SK-N-SH (cell line): ENCODE data around the gene COL8A2. TPM values are rescaled to one million over a fixed set of nuclear protein-coding genes. Genes with fewer than 3 reads are reported as not detected.

Experiments
- CTCF ChIA-PET: fragments of 300-600, 350-600 bp; formaldehyde crosslinking; extraction: SDS; loops from one replicate; lab custom pipeline; 2021; lab: Yijun Ruan, JAX
- POLR2A ChIA-PET: fragments of 350-600 bp; sonication (Branson Sonifier 250); formaldehyde crosslinking; extraction: SDS; loops from one replicate; lab custom pipeline; 2020; ENCODE audit warnings: antibody characterized with exemption, inconsistent platforms; lab: Yijun Ruan, JAX
- DNase-seq: peaks from one replicate; pipeline ENCODE4 v3.0.0; 2012
- H2AFZ ChIP-seq: fragments of 200-600 bp; sonication (generic); 2 replicates; pipeline ENCODE4 v1.8.1; 2016; ENCODE audit warnings: antibody characterized with exemption, mild to moderate bottlenecking, low read depth
- H3F3A ChIP-seq: fragments of 200-600 bp; sonication (generic); replicated peaks from 2 replicates; pipeline ENCODE3; 2016; ENCODE audit warnings: antibody characterized with exemption, mild to moderate bottlenecking; ENCODE audit not compliant: insufficient read depth
- H3K27ac ChIP-seq, 2 experiments: fragments of 200-500 bp in 1 of 2; fragments of 200-600 bp in 1 of 2; sonication (Bioruptor generic) in 1 of 2; sonication (generic), shearing (Covaris generic) in 1 of 2; 2 replicates each; pipeline versions ENCODE4 v1.5.1 to v1.6.1; 2014 to 2016; ENCODE audit warnings: low read depth in 2 of 2, inconsistent platforms in 1 of 2, low read length in 1 of 2, mild to moderate bottlenecking in 1 of 2, mixed read lengths in 1 of 2
- H3K27me3 ChIP-seq: fragments of 200-600 bp; sonication (generic), shearing (Covaris generic); 2 replicates; pipeline ENCODE4 v1.6.1; 2016; ENCODE audit warnings: mixed run types; ENCODE audit not compliant: insufficient read depth
- H3K36me3 ChIP-seq, 2 experiments: fragments of 200-500 bp in 1 of 2; fragments of 200-600 bp in 1 of 2; sonication (Bioruptor generic) in 1 of 2; sonication (generic) in 1 of 2; replicated peaks in 1 of 2; 2 replicates each; pipeline versions ENCODE3 to v1.5.1; 2014 to 2016; ENCODE audit warnings: low read length in 1 of 2, mild to moderate bottlenecking in 1 of 2; ENCODE audit not compliant: insufficient read depth in 2 of 2, control insufficient read depth in 1 of 2
- H3K4me1 ChIP-seq, 2 experiments: fragments of 200-500 bp in 1 of 2; fragments of 200-600 bp in 1 of 2; sonication (Bioruptor generic) in 1 of 2; sonication (generic), shearing (Covaris generic) in 1 of 2; 2 replicates each; pipeline versions ENCODE4 v1.5.1 to v1.6.1; 2014 to 2016; ENCODE audit warnings: low read depth in 1 of 2, low read length in 1 of 2, mixed run types in 1 of 2; ENCODE audit not compliant: insufficient read depth in 2 of 2, control insufficient read depth in 1 of 2
- H3K4me2 ChIP-seq: fragments of 200-600 bp; sonication (generic), shearing (Covaris generic); 2 replicates; pipeline ENCODE4 v1.6.1; 2017; ENCODE audit warnings: mixed run types
- H3K4me3 ChIP-seq, 2 experiments: fragments of 200-500 bp in 1 of 2; fragments of 200-600 bp in 1 of 2; sonication (Bioruptor generic) in 1 of 2; sonication (generic), shearing (Covaris generic) in 1 of 2; 2 replicates each; pipeline versions ENCODE4 v1.5.1 to v1.8.1; 2014 to 2016; ENCODE audit warnings: low read depth in 2 of 2, inconsistent platforms in 1 of 2, low read length in 1 of 2, mild to moderate bottlenecking in 1 of 2, mixed read lengths in 1 of 2, moderate library complexity in 1 of 2
- H3K79me2 ChIP-seq: fragments of 200-600 bp; sonication (generic); 2 replicates; pipeline ENCODE4 v1.8.1; 2017; ENCODE audit warnings: mild to moderate bottlenecking; ENCODE audit not compliant: insufficient read depth
- H3K9ac ChIP-seq: fragments of 200-600 bp; sonication (generic); 2 replicates; pipeline ENCODE4 v1.6.1; 2017; ENCODE audit warnings: mixed run types
- H3K9me2 ChIP-seq: fragments of 200-600 bp; sonication (generic); 2 replicates; pipeline ENCODE4 v1.6.1; 2017; ENCODE audit warnings: mixed run types
- H3K9me3 ChIP-seq: fragments of 200-600 bp; sonication (generic); 2 replicates; pipeline ENCODE4 v1.6.1; 2017; ENCODE audit warnings: mixed run types, mild to moderate bottlenecking, moderate library complexity
- H4K20me1 ChIP-seq: fragments of 200-600 bp; sonication (generic); 2 replicates; pipeline ENCODE4 v1.6.1; 2017; ENCODE audit warnings: mild to moderate bottlenecking, mixed run types; ENCODE audit not compliant: insufficient read depth
- CHD2 ChIP-seq: fragments of 150-350 bp; IDR thresholded peaks from 2 replicates; pipeline ENCODE4 v1.6.1; 2018; ENCODE audit warnings: low read length; ENCODE audit not compliant: partially characterized antibody
- FOSL2 ChIP-seq: IDR thresholded peaks from 2 replicates; pipeline ENCODE4 v1.4.0; 2012; ENCODE audit warnings: low read depth, mild to moderate bottlenecking, moderate library complexity, borderline replicate concordance
- FOXJ3 ChIP-seq: sonication (generic); formaldehyde crosslinking; IDR thresholded peaks from 2 replicates; pipeline ENCODE4 v1.5.1; 2020; ENCODE audit warnings: mild to moderate bottlenecking, missing genetic modification reagents
- FOXM1 ChIP-seq: IDR thresholded peaks from 2 replicates; pipeline ENCODE4 v1.4.0; 2012; ENCODE audit warnings: low read depth, mild to moderate bottlenecking
- GATA2 ChIP-seq: sonication (generic); formaldehyde crosslinking; IDR thresholded peaks from 2 replicates; pipeline ENCODE4 v1.5.0; 2020; ENCODE audit warnings: mild to moderate bottlenecking, missing genetic modification reagents
- JUND ChIP-seq: IDR thresholded peaks from 2 replicates; pipeline ENCODE4 v1.4.0; 2012
- MEF2A ChIP-seq: IDR thresholded peaks from 2 replicates; pipeline ENCODE4 v1.4.0; 2012; ENCODE audit warnings: low read depth, borderline replicate concordance
- MXI1 ChIP-seq: IDR thresholded peaks from 2 replicates; pipeline ENCODE4 v1.6.1; 2012; ENCODE audit warnings: mild to moderate bottlenecking, low read depth, low read length, improper control_type of control experiment
- NRF1 ChIP-seq: IDR thresholded peaks from 2 replicates; pipeline ENCODE4 v1.6.1; 2012; ENCODE audit warnings: low read depth, mild to moderate bottlenecking, low read length
- POLR2AphosphoS5 ChIP-seq: IDR thresholded peaks from 2 replicates; pipeline ENCODE4 v1.6.1; 2012; ENCODE audit warnings: low read depth, low read length
- RXRA ChIP-seq: IDR thresholded peaks from 2 replicates; pipeline ENCODE4 v1.4.0; 2012; ENCODE audit warnings: low read depth, mild to moderate bottlenecking, borderline replicate concordance
- SIN3A ChIP-seq: IDR thresholded peaks from 2 replicates; pipeline ENCODE4 v1.6.1; 2012; ENCODE audit warnings: low read depth, mild to moderate bottlenecking, low read length, moderate library complexity, borderline replicate concordance
- TAF1 ChIP-seq: IDR thresholded peaks from 2 replicates; pipeline ENCODE4 v1.6.1; 2012; ENCODE audit warnings: low read depth, mild to moderate bottlenecking, low read length, moderate library complexity, borderline replicate concordance
- TCF12 ChIP-seq: IDR thresholded peaks from 2 replicates; pipeline ENCODE4 v1.4.0; 2012
- TEAD4 ChIP-seq: IDR thresholded peaks from 2 replicates; pipeline ENCODE4 v1.4.0; 2012; ENCODE audit warnings: mild to moderate bottlenecking, borderline replicate concordance; ENCODE audit not compliant: insufficient read depth
- WGBS: methylation state at CpG from one replicate; pipeline ENCODE4 v1.1.6; 2017; ENCODE audit warnings: low lambda C conversion rate; 5-methylcytosine and 5-hydroxymethylcytosine counted together
- polyA plus RNA-seq, 3 experiments: library from polyadenylated mRNA; depleted of rRNA; stranded (reverse); fragments of >200 nt; gene quantifications; 2 replicates each; pipeline ENCODE4 v1.2.3, GENCODE V29; 2012
- TF ChIP-seq, protein P1 (sequence below): fragments of 200-600 bp; sonication (generic); IDR thresholded peaks from 2 replicates; pipeline ENCODE4 v1.6.1; 2017; ENCODE audit warnings: antibody characterized with exemption, mild to moderate bottlenecking, moderate library complexity
- TF ChIP-seq, protein P2 (sequence below): IDR thresholded peaks from 2 replicates; pipeline ENCODE4 v1.4.0; 2012; ENCODE audit warnings: low read depth
- TF ChIP-seq, protein P3 (sequence below): IDR thresholded peaks from 2 replicates; pipeline ENCODE4; 2012
- TF ChIP-seq, protein P4 (sequence below): fragments of 150-350 bp; IDR thresholded peaks from 2 replicates; pipeline ENCODE4 v1.6.1; 2016; ENCODE audit warnings: mild to moderate bottlenecking, low read depth, low read length

Gene COL8A2
- polyA plus RNA-seq, 1 of the 3 experiments (the other 2 are of a cell fraction) = 3.1 TPM

DNA sequence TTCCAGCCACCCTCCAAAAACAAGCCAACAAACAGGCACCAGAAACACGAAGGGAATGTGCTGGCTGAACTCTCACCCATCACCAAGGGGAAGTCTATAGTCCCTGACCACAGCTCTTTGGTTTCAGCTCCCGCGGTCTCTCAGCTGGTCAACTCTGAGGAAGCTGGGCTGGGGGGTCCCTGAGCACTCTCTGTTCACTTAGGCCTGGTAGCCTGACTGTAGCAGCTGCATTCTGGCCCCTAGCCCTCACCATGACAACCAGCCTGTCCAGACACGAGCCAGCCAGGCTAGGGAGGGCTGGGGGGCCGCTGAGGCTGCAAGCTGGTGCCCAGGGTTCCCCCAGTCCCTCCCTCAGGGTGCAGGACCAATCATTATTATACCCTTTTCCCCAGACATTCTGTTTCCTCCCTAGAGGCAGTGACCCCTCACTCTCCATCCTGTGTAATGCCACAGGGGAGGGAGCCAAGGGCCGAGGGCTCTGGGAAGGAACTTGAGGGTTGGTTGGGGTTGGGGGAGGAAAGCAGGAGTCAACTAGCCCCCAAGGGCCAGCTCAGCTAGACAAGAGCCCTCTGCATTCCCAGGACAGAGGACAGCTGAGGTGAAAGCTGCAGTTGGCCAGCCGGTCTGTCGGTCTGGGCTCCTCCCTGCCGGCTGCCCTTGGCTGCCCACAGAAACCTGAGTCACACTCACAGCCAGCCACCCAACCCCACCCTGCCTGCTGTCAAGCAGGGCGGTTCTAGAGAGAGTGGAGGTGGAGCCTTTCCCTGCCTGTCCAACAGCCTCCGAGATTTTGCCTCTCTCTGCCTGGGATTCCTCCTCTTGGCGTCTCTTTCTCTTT is 25.5 kb upstream of the COL8A2 start (continued):
- TF ChIP-seq NRF1 (peak; percentile 2; the same call in 1 of the 2 replicates), TAF1 (peak; percentile 93), FOXM1 (no peak), CHD2 (peak; percentile 52), MEF2A (no peak)

DNA sequence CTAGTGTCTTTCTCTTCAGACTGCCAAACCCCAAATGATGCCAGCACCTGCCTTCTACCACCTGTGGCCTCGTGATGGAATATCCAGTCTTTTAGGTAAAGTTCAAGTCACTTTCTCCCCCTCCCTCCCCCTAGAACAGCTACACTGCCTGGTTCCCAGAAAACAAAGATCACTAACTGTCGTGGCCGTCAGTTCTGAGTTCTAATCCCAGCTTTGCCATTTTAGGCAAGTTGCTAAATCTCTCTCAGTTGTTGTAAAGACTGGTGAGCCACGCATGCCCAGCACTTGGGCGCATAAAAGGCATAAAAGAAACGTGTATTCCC is 24.9 kb upstream of the COL8A2 start:
- Histone ChIP-seq H3K9ac (peak overlapping the region; percentile 74), H3K9me3 (no peaks in the 10 kb centered on the region), H3K36me3 (peaks cover 0 to 5% of the 10 kb centered on the region in 2 experiments), H4K20me1 (no peaks in the 10 kb centered on the region), H3K4me3 (no peak overlapping the region), H3K79me2 (peaks cover 47% of the 10 kb centered on the region), H3K27ac (peak overlapping the region; percentile 97 to 98), H3K9me2 (no peaks in the 10 kb centered on the region), H2AFZ (no peak overlapping the region; the same call in 1 of the 2 replicates), H3K4me1 (peaks cover 30% of the 10 kb centered on the region in 2 experiments), H3K4me2 (peak overlapping the region; percentile 79), H3K27me3 (no peaks in the 10 kb centered on the region), H3F3A (peaks cover 19% of the 10 kb centered on the region)
- TF ChIP-seq, protein P1, sequence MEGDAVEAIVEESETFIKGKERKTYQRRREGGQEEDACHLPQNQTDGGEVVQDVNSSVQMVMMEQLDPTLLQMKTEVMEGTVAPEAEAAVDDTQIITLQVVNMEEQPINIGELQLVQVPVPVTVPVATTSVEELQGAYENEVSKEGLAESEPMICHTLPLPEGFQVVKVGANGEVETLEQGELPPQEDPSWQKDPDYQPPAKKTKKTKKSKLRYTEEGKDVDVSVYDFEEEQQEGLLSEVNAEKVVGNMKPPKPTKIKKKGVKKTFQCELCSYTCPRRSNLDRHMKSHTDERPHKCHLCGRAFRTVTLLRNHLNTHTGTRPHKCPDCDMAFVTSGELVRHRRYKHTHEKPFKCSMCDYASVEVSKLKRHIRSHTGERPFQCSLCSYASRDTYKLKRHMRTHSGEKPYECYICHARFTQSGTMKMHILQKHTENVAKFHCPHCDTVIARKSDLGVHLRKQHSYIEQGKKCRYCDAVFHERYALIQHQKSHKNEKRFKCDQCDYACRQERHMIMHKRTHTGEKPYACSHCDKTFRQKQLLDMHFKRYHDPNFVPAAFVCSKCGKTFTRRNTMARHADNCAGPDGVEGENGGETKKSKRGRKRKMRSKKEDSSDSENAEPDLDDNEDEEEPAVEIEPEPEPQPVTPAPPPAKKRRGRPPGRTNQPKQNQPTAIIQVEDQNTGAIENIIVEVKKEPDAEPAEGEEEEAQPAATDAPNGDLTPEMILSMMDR = no peak
- TF ChIP-seq NRF1 (no peak), TEAD4 (no peak), SIN3A (no peak), TCF12 (no peak), RXRA (no peak), FOXJ3 (CRISPR knock-in tag) (no peak), MXI1 (no peak), JUND (no peak), GATA2 (CRISPR knock-in tag) (no peak), FOSL2 (no peak), POLR2AphosphoS5 (no peak)
- TF ChIP-seq, protein P2, sequence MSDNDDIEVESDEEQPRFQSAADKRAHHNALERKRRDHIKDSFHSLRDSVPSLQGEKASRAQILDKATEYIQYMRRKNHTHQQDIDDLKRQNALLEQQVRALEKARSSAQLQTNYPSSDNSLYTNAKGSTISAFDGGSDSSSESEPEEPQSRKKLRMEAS = no peak
- TF ChIP-seq, protein P3, sequence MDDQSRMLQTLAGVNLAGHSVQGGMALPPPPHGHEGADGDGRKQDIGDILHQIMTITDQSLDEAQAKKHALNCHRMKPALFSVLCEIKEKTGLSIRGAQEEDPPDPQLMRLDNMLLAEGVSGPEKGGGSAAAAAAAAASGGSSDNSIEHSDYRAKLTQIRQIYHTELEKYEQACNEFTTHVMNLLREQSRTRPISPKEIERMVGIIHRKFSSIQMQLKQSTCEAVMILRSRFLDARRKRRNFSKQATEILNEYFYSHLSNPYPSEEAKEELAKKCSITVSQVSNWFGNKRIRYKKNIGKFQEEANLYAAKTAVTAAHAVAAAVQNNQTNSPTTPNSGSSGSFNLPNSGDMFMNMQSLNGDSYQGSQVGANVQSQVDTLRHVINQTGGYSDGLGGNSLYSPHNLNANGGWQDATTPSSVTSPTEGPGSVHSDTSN = no peak
- TF ChIP-seq, protein P4, sequence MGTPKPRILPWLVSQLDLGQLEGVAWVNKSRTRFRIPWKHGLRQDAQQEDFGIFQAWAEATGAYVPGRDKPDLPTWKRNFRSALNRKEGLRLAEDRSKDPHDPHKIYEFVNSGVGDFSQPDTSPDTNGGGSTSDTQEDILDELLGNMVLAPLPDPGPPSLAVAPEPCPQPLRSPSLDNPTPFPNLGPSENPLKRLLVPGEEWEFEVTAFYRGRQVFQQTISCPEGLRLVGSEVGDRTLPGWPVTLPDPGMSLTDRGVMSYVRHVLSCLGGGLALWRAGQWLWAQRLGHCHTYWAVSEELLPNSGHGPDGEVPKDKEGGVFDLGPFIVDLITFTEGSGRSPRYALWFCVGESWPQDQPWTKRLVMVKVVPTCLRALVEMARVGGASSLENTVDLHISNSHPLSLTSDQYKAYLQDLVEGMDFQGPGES = no peak
- DNase-seq = no peak
- 52% methylated on average over 6 of the region's 6 CpGs for WGBS
- ChIA-PET CTCF (interaction anchor here (0.6 to 4.8 kb wide), 63 partner anchors 10 to 366 kb away, joined by 3 to 143 read pairs (median 6); partner anchors contain the start of genes SH3D21, TEKT2 and THRAP3), POLR2A (interaction anchor here (1.1 to 2.4 kb wide), 5 partner anchors 11 to 157 kb away, joined by 3 to 13 read pairs (median 5); partner anchors contain the start of genes SH3D21 and THRAP3)
